Psoas muscle (tissue), 8 donors: Measurements from ENCODE around the gene SPRED1. TPM values are rescaled to one million over a fixed set of nuclear protein-coding genes. Genes with fewer than 3 reads are reported as not detected.

Source experiments
- ATAC-seq, 4 donors: fragments of 200-7000 bp; cut with Tn5 transposase; one replicate each; pipeline ENCODE4 v1.9.1; 2020; ENCODE audit warnings: moderate library complexity in 3 of 4, mild to moderate bottlenecking in 2 of 4
- DNase-seq, 2 donors: peaks; one replicate each; pipeline ENCODE4 v3.0.0-alpha.2; 2020
- H3K27ac ChIP-seq: fragments of 200-600 bp; one replicate; pipeline ENCODE4 v1.8.0; 2022
- H3K27me3 ChIP-seq, 3 donors: fragments of 200-600 bp in 1 of 3; one replicate each; pipeline versions ENCODE4 v1.6.1 to v1.8.0; 2013 to 2022; ENCODE audit warnings: low read length in 2 of 3, mild to moderate bottlenecking in 2 of 3, moderate library complexity in 1 of 3; ENCODE audit not compliant: insufficient read depth in 3 of 3
- H3K36me3 ChIP-seq, 2 donors: fragments of 200-600 bp in 1 of 2; one replicate each; pipeline versions ENCODE4 v1.6.1 to v1.8.0; 2013 to 2022; ENCODE audit warnings: low read depth in 1 of 2, mild to moderate bottlenecking in 1 of 2, moderate library complexity in 1 of 2; ENCODE audit not compliant: insufficient read depth in 1 of 2
- H3K4me1 ChIP-seq: fragments of 200-600 bp; one replicate; pipeline ENCODE4 v1.8.0; 2022
- H3K4me3 ChIP-seq: fragments of 200-600 bp; one replicate; pipeline ENCODE4 v1.8.0; 2022; ENCODE audit warnings: mild to moderate bottlenecking
- H3K9me3 ChIP-seq: fragments of 200-600 bp; one replicate; pipeline ENCODE4 v1.8.0; 2022
- WGBS, 3 donors: extraction: QIAGEN DNeasy Blood & Tissue Kit; methylation state at CpG; one replicate each; pipeline versions ENCODE4 v1.1.6 to v1.1.7; 2013; 5-methylcytosine and 5-hydroxymethylcytosine counted together
- intact Hi-C, 2 donors: fragments of 100-400 bp; cut with DNase I; formaldehyde crosslinking; loops; one replicate each; pipeline versions ENCODE4 v1.11.0 to v1.14.2; 2022
- polyA plus RNA-seq, 3 donors: library from polyadenylated mRNA; stranded (reverse); fragments of 200-250 nt; gene quantifications; one replicate each; pipeline ENCODE4 v1.2.3, GENCODE V29; 2013
- total RNA-seq, 4 donors: library from RNA; stranded (reverse); fragmentation: NEBNext Ultra II Directional in 2 of 4; extraction: Animal tissue kit (Norgen Biotek cat#: 25700) in 2 of 4; gene quantifications; one replicate each; pipeline versions ENCODE4 v1.2.1 to v1.2.4, GENCODE V29; 2021 to 2023
- TF ChIP-seq, protein P1 (sequence below): fragments of 200-600 bp; IDR thresholded peaks from one replicate; pipeline ENCODE4 v1.8.0; 2022; ENCODE audit warnings: antibody characterized with exemption
- donor health status: healthy with polysubstance abuse.
- donor health status: DM: no; HTN: no; CAD: no; lungs with moderate emphysema.
- donor health status: Bipolar disorder and iron deficiency.
- donor health status: healthy.
- donor health status: DM: yes; HTN: yes; CAD: no.
- donor health status: DM: no; HTN: no; CAD: no.
- donor health status: DM: no; HTN: no; CAD: no.
- donor health status: DM: yes; HTN: yes; CAD: no.

Gene SPRED1
- total and polyA plus RNA-seq, 7 donors: 0.98 to 7.1 (median 4.2) TPM

DNA sequence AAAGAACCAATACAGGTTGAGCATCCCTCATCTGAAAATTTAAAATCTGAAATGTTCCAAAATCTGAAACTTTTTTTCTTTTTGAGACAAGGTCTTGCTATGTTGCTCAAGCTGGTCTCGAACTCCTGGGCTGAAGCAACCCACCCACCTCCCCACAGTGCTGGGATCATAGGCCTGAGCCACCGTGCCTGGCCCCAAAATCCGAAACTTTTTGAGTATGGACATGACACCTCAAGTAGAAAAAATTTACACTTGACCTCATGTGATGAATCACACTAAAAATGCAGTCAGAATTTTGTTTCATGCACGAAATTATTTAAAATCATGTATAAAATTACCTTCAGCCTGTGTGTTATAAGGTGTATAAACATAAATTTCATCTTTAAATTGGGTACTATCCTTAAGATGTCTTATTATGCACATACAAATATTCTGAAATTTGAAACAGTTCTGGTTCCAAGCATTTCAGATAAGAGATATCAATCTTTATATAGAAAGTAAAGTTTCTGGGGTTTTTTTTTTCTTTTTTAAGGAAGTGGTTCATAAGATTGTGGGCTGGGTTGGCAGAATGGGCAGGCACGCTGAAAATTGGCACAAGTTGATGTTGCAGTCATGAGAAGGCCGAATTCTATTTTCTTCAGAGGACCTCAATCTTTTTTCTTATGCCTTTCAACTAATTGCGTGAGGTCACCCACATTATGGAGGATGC, 72.5 kb downstream of the SPRED1 start:
- ATAC-seq (no peak), DNase-seq (no peak)
- TF ChIP-seq, protein P1, sequence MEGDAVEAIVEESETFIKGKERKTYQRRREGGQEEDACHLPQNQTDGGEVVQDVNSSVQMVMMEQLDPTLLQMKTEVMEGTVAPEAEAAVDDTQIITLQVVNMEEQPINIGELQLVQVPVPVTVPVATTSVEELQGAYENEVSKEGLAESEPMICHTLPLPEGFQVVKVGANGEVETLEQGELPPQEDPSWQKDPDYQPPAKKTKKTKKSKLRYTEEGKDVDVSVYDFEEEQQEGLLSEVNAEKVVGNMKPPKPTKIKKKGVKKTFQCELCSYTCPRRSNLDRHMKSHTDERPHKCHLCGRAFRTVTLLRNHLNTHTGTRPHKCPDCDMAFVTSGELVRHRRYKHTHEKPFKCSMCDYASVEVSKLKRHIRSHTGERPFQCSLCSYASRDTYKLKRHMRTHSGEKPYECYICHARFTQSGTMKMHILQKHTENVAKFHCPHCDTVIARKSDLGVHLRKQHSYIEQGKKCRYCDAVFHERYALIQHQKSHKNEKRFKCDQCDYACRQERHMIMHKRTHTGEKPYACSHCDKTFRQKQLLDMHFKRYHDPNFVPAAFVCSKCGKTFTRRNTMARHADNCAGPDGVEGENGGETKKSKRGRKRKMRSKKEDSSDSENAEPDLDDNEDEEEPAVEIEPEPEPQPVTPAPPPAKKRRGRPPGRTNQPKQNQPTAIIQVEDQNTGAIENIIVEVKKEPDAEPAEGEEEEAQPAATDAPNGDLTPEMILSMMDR: no peak
- H3K4me1 ChIP-seq: no peaks in the 10 kb centered on the region
- peaks cover 0 to 31% of the 10 kb centered on the region in 2 donors for H3K36me3 ChIP-seq
- H3K9me3 ChIP-seq: no peaks in the 10 kb centered on the region
- intact Hi-C loops: loop anchor here in 1 of 2 donors (10.0 kb wide), 1 partner anchor 60 kb away; no protein-coding TSS in a partner anchor
- H3K27me3 ChIP-seq: no peaks in the 10 kb centered on the region
- 92 to 93% (median 92%) methylated on average over 7 of the region's 7 CpGs for WGBS, 3 donors
- no peak overlapping the region for H3K27ac ChIP-seq
- H3K4me3 ChIP-seq: no peak overlapping the region

DNA sequence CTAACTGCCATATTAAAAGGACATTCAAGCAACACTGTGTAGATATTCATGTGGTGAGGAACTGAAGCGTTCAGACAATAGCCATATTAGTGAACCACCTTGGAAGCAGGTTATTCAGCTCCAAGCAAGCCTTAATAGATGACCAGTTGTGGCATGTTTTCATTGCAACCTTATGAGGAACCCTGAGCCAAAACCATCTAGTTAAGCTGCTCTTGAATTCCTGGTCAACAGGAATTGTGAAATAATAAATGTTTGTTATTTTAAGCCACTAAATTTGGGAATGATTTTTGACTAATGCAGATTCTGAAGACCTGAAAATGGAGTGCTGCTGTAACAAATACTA, 73.0 kb downstream of the SPRED1 start:
- TF ChIP-seq, protein P1: no peak
- no peaks in the 10 kb centered on the region for H3K4me1 ChIP-seq
- H3K9me3 ChIP-seq: no peaks in the 10 kb centered on the region
- 96 to 99% (median 97%) methylated on average over 1 of the region's 1 CpG for WGBS, 3 donors
- no peaks in the 10 kb centered on the region for H3K27me3 ChIP-seq
- intact Hi-C loops: loop anchor here in 1 of 2 donors (10.0 kb wide), 1 partner anchor 61 kb away; no protein-coding TSS in a partner anchor
- ATAC-seq (no peak), DNase-seq (no peak)
- peaks cover 0 to 31% of the 10 kb centered on the region in 2 donors for H3K36me3 ChIP-seq
- no peak overlapping the region for H3K4me3 ChIP-seq
- no peak overlapping the region for H3K27ac ChIP-seq

DNA sequence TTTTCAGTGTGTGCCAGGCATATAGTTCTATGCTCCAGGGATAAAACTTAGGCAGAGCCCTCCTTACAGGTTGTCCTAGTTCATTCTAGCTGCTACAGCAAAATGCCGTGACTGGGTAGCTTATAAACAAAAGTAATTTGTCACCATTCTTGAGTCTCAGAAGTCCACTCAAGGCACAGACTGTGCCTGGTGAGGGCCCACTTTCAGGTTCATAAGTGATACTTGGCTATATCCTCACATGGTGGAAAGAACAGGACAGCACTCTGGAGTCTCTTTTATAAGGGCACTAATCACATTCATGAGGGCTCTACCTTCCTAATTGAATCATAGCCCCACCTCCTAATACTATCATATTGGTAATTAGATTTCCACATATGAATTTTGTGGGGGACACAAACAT, 80.1 kb downstream of the SPRED1 start:
- intact Hi-C loops: no loop called here
- no peaks in the 10 kb centered on the region for H3K27me3 ChIP-seq
- H3K4me1 ChIP-seq: no peaks in the 10 kb centered on the region
- no peaks in the 10 kb centered on the region for H3K9me3 ChIP-seq
- no peak for DNase-seq
- TF ChIP-seq, protein P1: no peak
- no peak overlapping the region for H3K4me3 ChIP-seq
- WGBS, 3 donors: 93 to 97% (median 96%) methylated on average over 1 of the region's 1 CpG
- peaks cover 0 to under 1% of the 10 kb centered on the region in 2 donors for H3K36me3 ChIP-seq
- no peak overlapping the region for H3K27ac ChIP-seq
- ATAC-seq: no peak

DNA sequence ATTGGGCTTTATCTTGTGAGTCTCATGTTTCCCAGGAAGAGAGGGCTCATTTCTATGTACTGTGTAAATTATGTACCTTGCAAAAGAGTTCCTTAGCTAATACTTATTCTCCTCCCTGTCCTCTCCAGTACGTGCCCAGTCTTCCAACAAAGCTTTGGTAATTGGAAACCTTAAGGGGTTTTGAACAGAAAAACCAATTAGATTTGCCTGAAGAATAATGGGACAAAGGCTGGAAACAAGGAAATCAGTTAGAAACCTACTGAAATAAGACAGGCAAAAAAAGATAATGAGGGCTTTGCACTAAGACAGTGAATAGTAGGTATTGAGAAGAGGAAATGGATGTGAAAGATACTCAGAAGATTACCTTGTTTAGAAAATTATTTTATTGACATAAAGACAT, 82.5 kb downstream of the SPRED1 start:
- Histone ChIP-seq H3K36me3 (peaks cover 0 to 6% of the 10 kb centered on the region in 2 donors), H3K27me3 (no peaks in the 10 kb centered on the region), H3K9me3 (no peaks in the 10 kb centered on the region), H3K4me3 (no peak overlapping the region), H3K27ac (no peak overlapping the region), H3K4me1 (no peaks in the 10 kb centered on the region)
- WGBS, 3 donors: 0 to 31% (median 1%) methylated on average over 1 of the region's 1 CpG
- intact Hi-C loops: no loop called here
- DNase-seq: no peak
- no peak for ATAC-seq
- TF ChIP-seq, protein P1: no peak

DNA sequence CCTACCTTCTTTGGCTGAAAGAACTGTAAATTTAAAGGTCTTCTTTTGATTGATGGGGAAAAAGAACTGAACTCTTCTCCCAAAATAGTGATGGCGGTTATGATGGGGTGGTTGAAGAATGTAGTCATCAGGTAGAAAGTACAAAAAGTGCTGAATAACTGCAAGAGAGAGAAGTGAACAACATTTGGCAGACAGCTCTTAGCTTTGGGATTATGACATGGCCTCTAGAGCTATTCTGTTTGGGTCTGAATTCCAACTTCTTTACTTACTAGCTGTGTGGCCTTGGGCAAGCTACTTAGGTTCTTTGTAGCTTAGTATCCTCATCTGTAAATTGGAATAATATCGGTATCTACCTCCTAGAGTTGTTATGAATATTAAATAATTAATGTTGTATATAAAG, 91.7 kb downstream of the SPRED1 start:
- peaks cover 0 to 11% of the 10 kb centered on the region in 2 donors for H3K36me3 ChIP-seq
- no peak overlapping the region for H3K27ac ChIP-seq
- H3K9me3 ChIP-seq: no peaks in the 10 kb centered on the region
- H3K4me1 ChIP-seq: no peaks in the 10 kb centered on the region
- WGBS, 3 donors: 96 to 97% (median 96%) methylated on average over 2 of the region's 2 CpGs
- no peak overlapping the region for H3K4me3 ChIP-seq
- DNase-seq: no peak
- TF ChIP-seq, protein P1: no peak
- ATAC-seq: no peak
- intact Hi-C loops: no loop called here
- no peaks in the 10 kb centered on the region for H3K27me3 ChIP-seq
